ENCODE data around the gene MYH7B. TPM values are rescaled to one million over a fixed set of nuclear protein-coding genes. Genes with fewer than 3 reads are reported as not detected.

The MYH7B gene
- polyA plus RNA-seq, 1 experiment: 0.01 TPM

GRCh38 chr20:35001596-35002362, 46.1 kb downstream of the MYH7B start:
- TF ChIP-seq CTCF (IDR thresholded peaks at IDR 0.05; ENCODE audit: insufficient read depth, low read depth, low read length): peak; percentile 37; the same call in 1 of the 2 replicates
- H3K4me3 ChIP-seq (ENCODE audit: low read depth, low read length): no peak overlapping the region
- peaks cover 67% of the 10 kb centered on the region for H3K36me3 ChIP-seq (ENCODE audit: control insufficient read depth, insufficient read depth, low read length)
- DNase-seq (ENCODE audit: low read depth): no peak
- CTCF ChIA-PET: interaction anchor here (0.7 to 3.7 kb wide), 5 partner anchors 9 to 137 kb away, joined by 3 to 17 read pairs (median 6); partner anchors contain the start of gene GGT7
- POLR2A ChIA-PET: no interaction called here
- no peaks in the 10 kb centered on the region for H3K27me3 ChIP-seq (ENCODE audit: control insufficient read depth, insufficient read depth, low read length)

GRCh38 chr20:35002426-35003210, 47.0 kb downstream of the MYH7B start:
- no peak for DNase-seq (ENCODE audit: low read depth)

GRCh38 chr20:35003211-35004031, 47.8 kb downstream of the MYH7B start:
- CTCF ChIA-PET: interaction anchor here (1.3 to 2.2 kb wide), 2 partner anchors 11 to 129 kb away, joined by 3 to 7 read pairs; no protein-coding TSS in a partner anchor
- H3K27me3 ChIP-seq (ENCODE audit: control insufficient read depth, insufficient read depth, low read length): no peaks in the 10 kb centered on the region
- POLR2A ChIA-PET: no interaction called here
- no peak overlapping the region for H3K4me3 ChIP-seq (ENCODE audit: low read depth, low read length)
- no peak for DNase-seq (ENCODE audit: low read depth)
- no peak for TF ChIP-seq CTCF (IDR thresholded peaks at IDR 0.05; ENCODE audit: insufficient read depth, low read depth, low read length)
- peaks cover 75% of the 10 kb centered on the region for H3K36me3 ChIP-seq (ENCODE audit: control insufficient read depth, insufficient read depth, low read length)

More at GRCh38 chr20:35002426-35003210, 47.0 kb downstream of the MYH7B start:
- no peak for TF ChIP-seq CTCF (IDR thresholded peaks at IDR 0.05; ENCODE audit: insufficient read depth, low read depth, low read length)
- Histone ChIP-seq H3K4me3 (ENCODE audit: low read depth, low read length) (no peak overlapping the region), H3K27me3 (ENCODE audit: control insufficient read depth, insufficient read depth, low read length) (no peaks in the 10 kb centered on the region), H3K36me3 (ENCODE audit: control insufficient read depth, insufficient read depth, low read length) (peaks cover 71% of the 10 kb centered on the region)
- CTCF ChIA-PET: interaction anchor here (1.3 to 3.7 kb wide), 3 partner anchors 12 to 129 kb away, joined by 3 to 17 read pairs (median 7); partner anchors contain the start of gene GGT7
- POLR2A ChIA-PET: no interaction called here

GRCh38 chr20:35004051-35004725, 48.5 kb downstream of the MYH7B start:
- Histone ChIP-seq H3K4me3 (ENCODE audit: low read depth, low read length) (no peak overlapping the region), H3K27me3 (ENCODE audit: control insufficient read depth, insufficient read depth, low read length) (no peaks in the 10 kb centered on the region), H3K36me3 (ENCODE audit: control insufficient read depth, insufficient read depth, low read length) (peaks cover 77% of the 10 kb centered on the region)
- ChIA-PET CTCF (interaction anchor here (1.7 to 2.2 kb wide), 2 partner anchors 88 to 130 kb away, joined by 5 to 7 read pairs; partner anchors contain the start of gene TRPC4AP), POLR2A (no interaction called here)
- no peak for DNase-seq (ENCODE audit: low read depth)
- no peak for TF ChIP-seq CTCF (IDR thresholded peaks at IDR 0.05; ENCODE audit: insufficient read depth, low read depth, low read length)
